GM18502 (cell line): ENCODE measurements around the gene CLCN2.

Experiments used
- ATAC-seq: cut with Tn5 transposase; IDR thresholded peaks from one replicate; pipeline ENCODE4 v1.9.1; 2021; ENCODE audit warnings: mild to moderate bottlenecking; ENCODE audit not compliant: unreplicated experiment, poor library complexity

The CLCN2 gene

DNA sequence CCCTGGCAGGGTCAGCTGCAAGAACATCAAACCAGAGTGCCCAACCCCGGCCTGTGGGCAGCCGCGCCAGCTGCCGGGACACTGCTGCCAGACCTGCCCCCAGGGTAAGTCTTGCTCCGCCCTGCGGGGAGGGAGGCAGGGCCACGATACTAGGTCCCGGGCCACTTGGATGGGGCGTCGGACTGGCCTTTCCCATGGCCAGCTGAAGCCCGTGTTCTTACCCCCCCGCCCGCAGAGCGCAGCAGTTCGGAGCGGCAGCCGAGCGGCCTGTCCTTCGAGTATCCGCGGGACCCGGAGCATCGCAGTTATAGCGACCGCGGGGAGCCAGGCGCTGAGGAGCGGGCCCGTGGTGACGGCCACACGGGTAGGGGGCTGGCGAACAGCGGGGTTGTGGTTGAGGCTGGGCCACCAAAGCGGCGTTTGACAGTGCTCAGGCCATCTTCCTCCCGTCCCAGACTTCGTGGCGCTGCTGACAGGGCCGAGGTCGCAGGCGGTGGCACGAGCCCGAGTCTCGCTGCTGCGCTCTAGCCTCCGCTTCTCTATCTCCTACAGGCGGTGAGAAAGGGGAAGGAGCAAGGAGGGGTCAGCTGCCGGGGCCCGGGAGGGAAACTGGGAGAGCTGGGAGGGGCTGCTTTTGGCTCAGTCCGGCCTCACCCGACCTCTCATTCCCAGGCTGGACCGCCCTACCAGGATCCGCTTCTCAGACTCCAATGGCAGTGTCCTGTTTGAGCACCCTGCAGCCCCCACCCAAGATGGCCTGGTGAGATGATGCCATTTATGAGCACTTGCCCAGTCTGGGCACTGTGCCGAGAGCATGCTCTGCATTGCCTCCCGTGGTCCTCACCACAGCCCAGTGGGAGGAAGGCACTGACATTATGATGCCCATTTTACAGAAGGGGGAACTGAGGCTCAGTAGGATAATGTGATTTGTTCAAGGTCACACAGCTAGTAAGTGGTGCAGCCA lies 20.1 kb upstream of the CLCN2 start:
- ATAC-seq = no peak

DNA sequence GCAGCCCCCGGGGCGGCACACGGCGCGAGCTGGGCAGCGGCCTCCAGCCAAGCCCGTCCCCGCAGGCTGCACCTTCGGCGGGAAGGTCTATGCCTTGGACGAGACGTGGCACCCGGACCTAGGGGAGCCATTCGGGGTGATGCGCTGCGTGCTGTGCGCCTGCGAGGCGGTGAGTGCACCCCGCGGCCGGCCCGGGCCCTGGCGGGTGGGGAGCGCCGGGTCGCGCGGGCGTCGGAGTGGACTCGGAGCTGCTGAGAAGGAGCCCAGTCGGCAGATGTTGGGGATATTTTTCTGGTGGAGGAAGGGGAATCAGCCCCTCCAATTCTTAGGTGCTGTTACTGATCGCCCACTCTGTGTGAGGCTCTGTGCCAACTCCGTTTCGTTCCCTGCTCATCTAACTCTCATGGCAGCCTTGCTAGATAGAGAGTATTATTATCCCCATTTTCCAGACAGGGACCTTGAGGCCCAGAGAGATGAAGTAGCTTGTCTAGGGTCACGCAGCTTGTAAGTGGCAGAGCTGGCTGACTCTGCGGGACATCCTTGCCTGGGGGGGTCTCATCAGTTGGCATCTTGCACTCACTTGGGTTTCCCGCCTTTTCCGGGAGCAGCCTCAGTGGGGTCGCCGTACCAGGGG lies 19.3 kb upstream of the CLCN2 start:
- ATAC-seq = no peak

DNA sequence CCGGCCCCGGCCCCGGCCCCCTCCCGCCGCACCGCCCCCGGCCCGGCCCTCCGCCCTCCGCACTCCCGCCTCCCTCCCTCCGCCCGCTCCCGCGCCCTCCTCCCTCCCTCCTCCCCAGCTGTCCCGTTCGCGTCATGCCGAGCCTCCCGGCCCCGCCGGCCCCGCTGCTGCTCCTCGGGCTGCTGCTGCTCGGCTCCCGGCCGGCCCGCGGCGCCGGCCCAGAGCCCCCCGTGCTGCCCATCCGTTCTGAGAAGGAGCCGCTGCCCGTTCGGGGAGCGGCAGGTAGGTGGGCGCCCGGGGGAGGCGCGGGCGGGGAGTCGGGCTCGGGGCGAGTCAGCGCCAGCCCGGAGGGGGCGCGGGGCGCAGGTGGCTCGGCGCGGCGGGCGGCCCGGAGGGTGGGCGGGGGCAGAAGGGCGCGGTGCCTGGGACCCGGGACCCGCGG lies 18.8 kb upstream of the CLCN2 start:
- no peak for ATAC-seq

DNA sequence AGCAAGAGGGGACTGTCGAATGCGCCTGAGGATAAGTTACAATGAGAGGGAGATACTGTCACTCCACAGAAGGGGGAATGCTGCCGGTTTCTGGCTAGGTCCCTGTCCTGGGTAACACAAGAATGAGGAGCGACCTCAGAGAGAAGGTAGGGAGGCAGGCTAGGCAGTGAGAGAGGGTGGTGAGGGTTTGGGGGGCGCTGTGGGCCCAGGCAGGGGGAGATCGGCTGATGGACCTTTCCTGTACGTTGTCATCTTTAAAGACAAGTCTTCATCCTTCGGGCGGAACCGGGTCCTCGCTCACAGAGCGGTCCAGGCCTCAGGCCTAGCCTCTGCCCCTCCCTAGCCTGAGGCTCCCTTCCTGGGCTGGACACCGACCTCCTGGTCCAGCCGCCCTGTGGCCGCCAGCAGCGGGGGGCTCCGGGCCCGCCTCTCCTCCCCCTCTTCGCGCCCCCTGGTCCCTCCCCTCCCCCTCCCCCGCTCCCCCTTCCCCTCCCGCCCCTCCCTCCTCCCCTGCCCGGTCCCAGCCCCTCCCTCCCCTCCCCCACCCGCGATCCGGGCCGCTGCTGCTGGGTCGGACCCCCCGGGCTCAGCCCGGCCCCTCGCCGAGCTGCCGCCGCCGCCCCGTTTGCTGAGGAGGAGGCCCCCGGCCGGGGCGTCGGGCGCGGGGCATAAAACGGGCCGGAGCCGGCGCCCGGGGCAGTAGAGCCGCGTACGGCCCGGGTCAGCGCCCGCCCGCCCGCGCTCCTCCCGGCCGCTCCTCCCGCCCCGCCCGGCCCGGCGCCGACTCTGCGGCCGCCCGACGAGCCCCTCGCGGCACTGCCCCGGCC lies 18.2 kb upstream of the CLCN2 start, which contains the start of gene CHRD:
CHRD (plus strand) TSS at position 697 of the 827 bp plus-strand sequence. CDS start 265 bp downstream, outside the sequence.
- no peak for ATAC-seq

DNA sequence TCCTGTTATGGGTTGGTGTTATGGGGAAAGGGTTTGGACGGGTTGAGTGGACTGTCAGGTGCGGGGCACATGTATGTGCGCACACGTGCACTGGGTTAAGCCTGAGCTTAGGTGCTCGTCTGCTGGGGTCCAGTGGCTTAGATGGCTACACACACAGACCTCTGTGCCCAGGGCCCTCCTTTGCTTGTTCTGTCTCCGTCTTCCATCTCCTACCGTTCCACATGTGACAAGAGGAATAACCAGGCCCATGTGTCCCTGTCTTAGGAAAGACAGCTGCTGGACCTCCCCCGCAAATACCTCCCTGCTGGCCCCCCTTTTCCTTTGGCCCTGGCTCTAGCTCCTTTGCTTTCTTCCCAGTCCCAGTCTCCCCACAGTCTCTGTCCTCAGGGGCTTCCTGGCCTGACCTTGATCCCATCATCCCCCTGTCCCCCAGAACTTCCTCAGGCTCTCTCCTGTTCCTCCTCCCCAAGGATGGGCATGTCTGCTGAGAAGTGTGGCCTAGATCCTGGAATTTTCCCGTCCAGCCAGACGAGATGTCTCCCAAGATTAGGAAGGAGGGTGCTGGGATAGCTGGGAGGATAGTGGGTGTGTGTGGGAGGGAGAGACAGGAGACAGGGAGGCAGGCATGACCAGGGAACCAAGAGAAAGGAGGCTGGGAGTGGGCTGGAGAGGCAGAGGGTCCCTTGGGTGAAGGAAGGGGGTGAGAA lies 17.4 kb upstream of the CLCN2 start:
- no peak for ATAC-seq

DNA sequence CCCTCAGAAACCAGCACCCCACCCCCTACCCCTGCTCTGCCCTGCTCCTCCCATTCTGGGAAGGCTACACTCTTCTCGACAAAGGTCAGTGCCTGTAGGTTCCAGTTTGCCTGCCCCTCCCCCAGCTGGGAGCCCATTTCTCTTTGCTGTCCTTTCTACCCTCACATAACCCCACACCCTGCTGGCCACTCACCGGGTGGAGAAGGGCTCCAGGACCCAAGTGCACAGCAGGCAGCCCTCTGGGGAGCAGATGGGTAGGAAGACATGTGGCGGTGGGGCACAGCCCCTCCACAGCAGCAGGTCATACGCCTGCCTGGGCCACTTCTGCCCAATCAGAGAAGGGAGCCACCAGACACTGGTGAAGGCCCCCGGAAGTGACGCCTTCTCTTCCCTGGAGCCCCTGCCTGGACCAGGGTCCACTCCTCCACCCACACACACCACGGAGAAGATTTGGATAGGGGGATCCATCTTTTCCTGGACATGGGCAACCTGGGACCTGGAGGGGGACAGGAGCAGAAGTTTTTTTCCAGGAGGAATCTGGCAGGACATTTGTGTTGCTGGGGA lies 16.6 kb upstream of the CLCN2 start, which contains the start of gene THPO:
THPO (minus strand) TSS at position 326 of the 564 bp plus-strand sequence. CDS start 1,948 bp downstream, outside the sequence.
- ATAC-seq = no peak

DNA sequence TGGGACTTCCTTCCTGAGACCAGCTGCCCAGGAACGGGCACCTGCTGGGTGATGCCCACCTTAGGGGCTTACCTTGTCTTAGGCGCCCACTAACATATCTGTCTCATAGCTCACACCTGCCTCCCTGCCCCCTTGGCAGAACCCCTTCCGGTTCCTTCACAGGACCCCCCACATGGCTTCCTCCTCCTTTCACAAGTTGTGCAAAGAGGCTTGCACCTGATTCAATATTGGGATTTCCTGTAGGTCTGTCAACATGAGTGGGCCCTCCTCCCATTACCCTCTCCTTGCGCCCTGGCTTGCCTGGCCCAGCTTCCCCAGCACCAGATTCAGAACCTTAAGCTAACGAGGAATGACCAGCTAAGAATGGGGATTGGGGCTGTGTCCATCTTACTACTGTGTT lies 16.0 kb upstream of the CLCN2 start:
- ATAC-seq = no peak

DNA sequence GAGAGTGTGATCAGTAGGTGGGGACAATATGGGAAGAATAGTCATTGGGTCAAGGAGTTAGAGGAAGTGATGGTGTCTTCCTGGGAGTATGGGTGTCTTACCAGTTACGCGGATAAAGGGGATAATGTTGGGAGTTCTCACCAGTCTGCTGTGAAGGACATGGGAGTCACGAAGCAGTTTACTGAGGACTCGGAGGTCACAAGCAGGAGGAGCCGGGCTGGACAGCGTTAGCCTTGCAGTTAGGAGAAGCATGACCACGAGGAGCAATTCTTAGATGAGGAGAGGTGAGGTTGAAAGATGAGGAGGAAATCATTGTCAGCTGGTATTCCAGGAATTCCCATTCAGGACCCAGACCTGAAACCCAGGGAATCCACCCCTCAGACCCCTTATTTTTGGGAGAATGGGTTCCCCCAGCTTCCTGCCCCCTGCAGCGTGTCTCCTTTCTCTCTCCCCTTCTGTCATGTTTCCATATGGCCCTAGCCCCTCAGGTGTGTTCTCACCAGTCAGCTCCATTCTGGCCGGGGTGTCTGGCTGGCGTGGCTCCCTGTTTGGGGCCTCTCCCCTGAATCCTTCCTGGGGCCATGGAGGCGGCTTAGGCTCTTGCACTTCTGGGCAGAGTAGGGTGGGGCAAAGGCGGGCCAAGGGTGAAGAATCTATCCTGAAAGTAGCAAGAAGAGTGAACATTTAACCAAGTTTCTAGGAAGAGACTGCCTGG lies 14.5 kb upstream of the CLCN2 start:
- ATAC-seq = no peak

DNA sequence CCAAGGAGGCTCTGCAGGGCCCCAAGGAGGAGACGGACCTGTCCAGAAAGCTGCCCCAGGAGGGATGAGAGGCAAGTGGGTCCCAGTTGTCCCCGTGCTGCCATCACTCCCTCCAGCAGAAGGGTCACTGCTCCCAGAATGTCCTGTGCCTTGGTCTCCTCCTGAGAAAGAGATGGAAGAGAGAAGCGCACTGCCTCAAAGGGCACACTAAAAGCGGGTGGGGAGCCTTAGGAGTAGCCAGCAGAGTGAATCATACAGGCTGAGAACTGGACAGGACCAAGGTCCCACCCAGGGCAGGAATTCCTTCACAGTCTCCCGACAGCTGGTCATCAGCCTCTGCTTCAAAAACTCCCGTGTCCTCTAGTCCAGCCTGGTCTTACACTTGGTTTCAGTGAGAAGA lies 12.0 kb upstream of the CLCN2 start:
- no peak for ATAC-seq

DNA sequence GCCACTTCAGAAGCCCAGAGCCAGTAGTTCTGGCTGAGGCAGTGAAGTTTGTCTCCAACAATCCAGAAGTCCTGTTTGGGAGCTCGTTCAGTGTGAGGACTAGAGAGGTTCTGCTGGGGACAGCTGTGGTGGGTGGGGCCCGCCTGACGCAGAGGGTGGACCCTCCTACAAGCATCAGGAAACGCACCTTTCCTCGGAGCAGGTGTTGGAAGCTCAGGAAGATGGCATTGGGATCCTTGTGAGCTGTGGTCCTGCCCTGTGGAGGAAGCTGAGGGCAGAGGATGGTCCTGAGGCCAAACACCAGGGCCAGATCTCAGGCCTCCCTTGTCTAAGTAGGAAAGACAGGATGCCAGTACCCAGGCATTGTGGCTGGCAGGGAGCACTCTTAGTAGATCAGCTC lies 11.5 kb upstream of the CLCN2 start:
- no peak for ATAC-seq

DNA sequence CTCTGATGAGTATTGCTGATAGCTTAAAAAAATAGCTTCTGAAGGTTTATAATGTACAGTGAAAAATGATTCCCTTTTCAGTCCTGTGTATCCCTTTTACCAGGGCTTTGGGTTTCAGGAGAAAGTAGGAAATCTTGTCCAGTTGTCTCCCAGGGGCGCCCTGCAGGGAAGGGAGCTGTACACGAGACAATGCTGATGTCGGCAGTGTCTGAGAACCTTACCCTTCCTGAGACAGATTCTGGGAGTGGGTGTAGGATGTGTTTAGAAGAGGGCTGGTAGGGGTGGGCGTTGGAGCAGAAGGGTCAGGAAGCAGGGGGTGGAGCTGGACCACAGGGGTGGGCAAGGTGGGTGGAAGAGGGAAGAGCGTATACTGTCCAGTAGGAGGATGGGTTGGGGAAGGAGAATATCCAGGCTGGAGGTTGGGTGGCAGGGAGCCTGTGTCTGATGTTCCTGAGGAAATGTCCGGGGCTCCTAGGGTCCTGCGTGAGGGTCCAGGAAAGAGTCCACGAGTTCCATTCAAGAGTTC lies 11.0 kb upstream of the CLCN2 start:
- ATAC-seq = no peak

DNA sequence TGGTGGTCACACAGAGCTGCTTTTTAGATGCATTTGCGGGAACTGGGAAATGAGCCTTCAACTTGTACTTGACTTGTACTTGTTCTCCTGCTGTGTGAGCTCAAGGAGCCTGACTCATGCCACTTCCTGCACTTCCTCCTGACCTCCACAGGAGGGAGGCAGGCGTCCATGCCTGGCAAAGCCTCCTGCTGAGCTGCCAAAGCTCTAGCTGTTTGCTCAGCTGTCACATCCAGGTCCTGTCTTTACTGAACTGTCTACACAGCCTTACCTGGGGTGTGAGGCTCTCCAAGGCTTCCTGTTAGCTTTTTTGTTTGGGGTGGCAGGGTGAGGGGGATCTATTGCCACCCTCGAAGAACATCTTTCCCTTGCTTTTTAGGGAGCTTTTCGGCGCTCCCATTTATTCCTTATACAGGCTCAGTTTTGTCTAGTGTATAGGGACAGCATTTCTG lies 10.2 kb upstream of the CLCN2 start:
- ATAC-seq = peak; percentile 85

DNA sequence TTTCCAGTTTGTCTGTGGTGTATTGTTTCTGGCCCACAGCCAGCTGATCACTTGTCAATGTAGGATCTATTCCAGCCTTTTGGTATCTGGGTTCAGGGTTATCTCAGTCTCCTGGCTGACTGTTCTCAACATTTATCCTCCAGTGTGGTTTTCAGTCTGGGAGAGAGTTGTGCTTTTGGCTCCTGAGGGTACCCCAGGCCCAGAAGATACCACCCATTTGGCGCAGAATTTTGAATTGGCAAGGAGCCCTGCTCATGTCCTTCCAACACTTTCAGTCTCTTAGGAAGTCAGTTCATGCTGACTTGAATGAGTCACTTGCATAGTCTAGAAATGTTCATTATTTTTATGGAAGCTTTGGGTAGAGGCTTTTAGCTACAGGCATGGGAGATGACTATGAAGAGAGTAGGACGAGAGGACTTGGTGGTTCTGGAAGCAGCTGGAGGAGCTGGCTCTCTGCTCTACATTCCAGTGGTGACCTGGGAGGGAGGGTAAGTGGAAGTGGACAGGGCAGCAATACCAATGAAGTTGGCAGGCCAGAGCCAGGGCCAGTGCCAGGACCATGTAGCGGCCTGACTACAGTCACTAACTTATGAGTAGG lies 7.3 kb upstream of the CLCN2 start:
- ATAC-seq = no peak

DNA sequence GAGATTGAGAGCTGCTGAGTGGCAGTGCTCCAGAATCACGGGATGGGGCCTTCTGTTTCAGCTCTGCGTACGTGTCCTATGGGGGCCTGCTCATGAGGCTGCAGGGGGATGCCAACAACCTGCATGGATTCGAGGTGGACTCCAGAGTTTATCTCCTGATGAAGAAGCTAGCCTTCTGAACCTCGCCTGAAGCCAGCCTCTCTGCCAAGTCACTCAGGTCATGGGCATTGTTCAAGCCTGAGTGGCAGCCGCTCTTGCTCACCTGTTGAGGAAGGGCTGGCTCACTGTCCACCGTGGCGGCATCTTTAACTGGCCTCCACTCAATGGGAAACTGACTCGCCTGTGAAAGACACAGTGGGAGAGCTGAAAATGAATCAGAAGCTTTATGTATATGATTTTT lies 6.7 kb upstream of the CLCN2 start:
- no peak for ATAC-seq

DNA sequence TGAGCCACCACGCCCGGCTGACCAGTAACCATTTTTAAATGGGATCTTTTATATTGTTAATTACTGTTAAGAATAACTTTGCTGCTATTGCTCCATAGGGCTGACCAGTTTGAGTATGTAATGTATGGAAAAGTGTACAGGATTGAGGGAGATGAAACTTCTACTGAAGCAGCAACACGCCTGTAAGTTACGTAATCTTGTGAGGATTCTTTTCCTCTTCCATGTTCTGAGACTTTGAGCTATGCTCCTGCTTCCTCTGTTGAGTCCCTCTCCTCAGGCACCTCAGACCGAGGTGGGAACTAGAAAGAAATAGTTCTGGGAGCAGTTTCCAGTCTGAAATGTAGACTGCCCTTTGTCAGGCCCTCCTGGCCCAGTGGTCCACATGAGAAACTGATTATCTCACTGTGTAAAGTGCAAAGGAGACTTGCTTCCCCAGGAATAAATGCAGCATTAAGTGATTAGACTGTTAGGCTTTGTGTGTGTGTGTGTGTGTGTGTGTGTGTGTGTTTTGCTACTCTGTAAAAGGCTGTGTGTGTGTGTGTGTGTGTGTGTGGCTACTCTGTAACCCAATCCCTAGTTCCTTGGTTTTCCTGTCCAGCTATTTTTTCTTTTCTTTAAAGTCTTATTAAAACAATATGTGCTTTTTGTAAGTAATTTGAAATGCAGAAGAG lies 5.3 kb upstream of the CLCN2 start:
- no peak for ATAC-seq

DNA sequence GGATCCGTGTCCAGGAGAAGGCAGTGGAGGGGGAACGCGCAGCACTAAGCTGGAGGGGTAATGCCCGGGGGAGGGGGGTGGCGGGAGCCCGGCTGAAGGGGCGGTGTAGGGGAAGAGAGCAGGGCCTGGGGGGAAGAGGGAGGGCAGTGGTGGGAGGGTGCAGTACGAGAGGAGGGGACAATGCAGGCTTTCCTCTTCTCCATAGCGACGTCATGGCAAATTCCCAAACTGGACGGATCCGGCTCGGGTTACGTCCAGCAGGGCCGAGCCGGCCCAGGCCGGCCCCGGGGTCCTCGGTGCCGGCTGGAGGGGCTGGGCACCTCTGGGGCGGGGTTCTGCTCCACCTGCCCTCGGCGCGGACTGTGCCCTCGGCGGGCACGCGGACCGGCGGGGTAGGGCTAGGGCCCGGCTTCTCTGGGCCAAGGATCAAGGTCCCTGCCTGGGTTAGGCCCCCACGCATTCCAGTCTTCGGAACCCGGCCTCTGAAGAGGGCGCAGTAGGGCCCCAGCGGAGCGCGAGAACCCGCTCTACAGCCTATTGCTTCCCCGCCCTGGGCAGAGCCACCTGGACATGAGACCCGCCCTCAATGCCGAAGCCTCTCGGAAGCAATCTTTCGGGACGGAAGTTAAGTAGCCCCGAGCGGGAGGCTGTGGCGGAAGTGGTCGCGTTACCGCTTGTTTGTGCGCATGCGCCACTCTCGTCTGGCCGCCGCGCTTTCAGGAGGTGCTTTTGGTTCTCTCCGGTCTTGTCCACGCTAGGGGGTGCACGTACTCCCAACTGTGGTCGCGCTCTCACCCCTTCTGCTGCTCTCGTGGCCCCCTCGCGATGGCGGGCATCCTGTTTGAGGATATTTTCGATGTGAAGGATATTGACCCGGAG lies 1.5 kb upstream of the CLCN2 start:
- peak; percentile 81 for ATAC-seq
